K562 (cell line): Measurements from ENCODE around the gene RCC1. TPM values are rescaled to one million over a fixed set of nuclear protein-coding genes. Genes with fewer than 3 reads are reported as not detected.

ENCODE experiments used
- AFF4 ChIP-seq: sonication (generic); formaldehyde crosslinking; IDR thresholded peaks from 2 replicates; pipeline ENCODE4 v1.8.0; 2023; ENCODE audit warnings: mild to moderate bottlenecking, missing genetic modification reagents
- ATF1 ChIP-seq, 2 experiments: fragments of 450-650 bp in 1 of 2; IDR thresholded peaks; 2 replicates each; pipeline ENCODE4 v1.6.1; 2016; ENCODE audit warnings: missing compliant biosample characterization in 1 of 2, missing genetic modification characterization in 1 of 2
- CBX2 ChIP-seq: fragments of 200-600 bp; sonication (generic); IDR thresholded peaks from one replicate; pipeline ENCODE4 v1.6.1; 2012; ENCODE audit warnings: mild to moderate bottlenecking, low read length, inconsistent platforms; ENCODE audit not compliant: insufficient read depth, poor library complexity, severe bottlenecking
- ESRRA ChIP-seq: fragments of 450-650 bp; IDR thresholded peaks from 2 replicates; pipeline ENCODE4 v1.6.1; 2014; ENCODE audit warnings: low read depth, mild to moderate bottlenecking, moderate library complexity, borderline replicate concordance
- HOXB6 ChIP-seq: fragments of 250-450 bp; sonication (Bioruptor Pico); IDR thresholded peaks from 2 replicates; pipeline ENCODE4 v1.5.1; 2022; ENCODE audit warnings: mild to moderate bottlenecking, borderline replicate concordance
- KLF10 ChIP-seq: fragments of 250-450 bp; sonication (Bioruptor Pico); IDR thresholded peaks from 2 replicates; pipeline ENCODE4 v1.6.1; 2021; ENCODE audit warnings: matching md5 sums
- MEIS2 ChIP-seq: fragments of 450-650 bp; IDR thresholded peaks from 2 replicates; pipeline ENCODE4 v1.6.1; 2014; ENCODE audit warnings: mild to moderate bottlenecking; ENCODE audit not compliant: partially characterized antibody
- POU5F1 ChIP-seq: fragments of 150-350 bp; IDR thresholded peaks from 2 replicates; pipeline ENCODE4 v1.6.1; 2014; ENCODE audit warnings: borderline replicate concordance, low read length, low read depth, mild to moderate bottlenecking; ENCODE audit not compliant: partially characterized antibody
- SFPQ ChIP-seq: fragments of 200-400 bp; formaldehyde crosslinking; IDR thresholded peaks from 2 replicates; pipeline ENCODE4 v1.6.1; 2017; ENCODE audit warnings: mild to moderate bottlenecking, low read depth, low read length, moderate library complexity
- SIN3A ChIP-seq, 2 experiments: fragments of 150-350 bp in 1 of 2; IDR thresholded peaks; 2 replicates each; pipeline ENCODE4 v1.6.1; 2011 to 2016; ENCODE audit warnings: borderline replicate concordance in 2 of 2, low read depth in 2 of 2, low read length in 2 of 2, mild to moderate bottlenecking in 2 of 2, moderate library complexity in 2 of 2; ENCODE audit not compliant: control insufficient read depth in 1 of 2
- ZBTB11 ChIP-seq, 3 experiments: fragments of 200-800 bp in 1 of 3; fragments of 250-450 bp in 1 of 3; fragments of 450-650 bp in 1 of 3; sonication (Bioruptor Pico) in 1 of 3; sonication (Bioruptor generic) in 1 of 3; formaldehyde crosslinking in 1 of 3; IDR thresholded peaks; 2 replicates each; pipeline versions ENCODE4 v1.6.1 to v1.8.0; 2016 to 2022; ENCODE audit warnings: mild to moderate bottlenecking in 2 of 3, missing genetic modification characterization in 2 of 3, missing compliant biosample characterization in 1 of 3, moderate library complexity in 1 of 3
- ZBTB49 ChIP-seq: sonication (generic); formaldehyde crosslinking; IDR thresholded peaks from 2 replicates; pipeline ENCODE4 v1.8.0; 2022; ENCODE audit warnings: missing genetic modification reagents, mild to moderate bottlenecking, borderline replicate concordance
- ZNF212 ChIP-seq: fragments of 450-650 bp; formaldehyde crosslinking; IDR thresholded peaks from 2 replicates; pipeline ENCODE4 v1.4.0; 2020; ENCODE audit warnings: mild to moderate bottlenecking
- polyA plus RNA-seq, 8 experiments: library from polyadenylated mRNA; depleted of rRNA in 4 of 8; stranded (reverse) in 5 of 8; unstranded in 3 of 8; fragments of >200 nt; fragmentation: Nextera tagmentation in 2 of 8; fragmentation: Illumina TruSeq in 1 of 8; extraction: Ambion mirVana in 2 of 8; extraction: Trizol in 1 of 8; gene quantifications; 2 replicates each; pipeline versions ENCODE4 v1.2.1 to v1.2.3, GENCODE V29; 2011 to 2014; ENCODE audit warnings: inconsistent platforms in 1 of 8, missing spikeins in 1 of 8
- total RNA-seq, 7 experiments: library from RNA; depleted of rRNA in 6 of 7; stranded (reverse); fragments of >200 nt in 6 of 7; fragmentation: Illumina TruSeq in 2 of 7; extraction: Trizol in 2 of 7; gene quantifications; 2 replicates each; pipeline versions ENCODE4 v1.2.1 to v1.2.3, GENCODE V29; 2011 to 2021; ENCODE audit warnings: low replicate concordance in 1 of 7

RCC1 gene
- total and polyA plus RNA-seq, 9 of the 15 experiments (the other 6 are each of a cell fraction or from before 2014, with no cell fraction given) = 16.4 to 202 (median 107) TPM

GRCh38 chr1:28510273-28510969 is 4.6 kb downstream of the RCC1 start (continued):
- TF ChIP-seq HOXB6 (CRISPR knock-in tag) (no peak), AFF4 (CRISPR knock-in tag) (peak; percentile 98), SFPQ (no peak; the same call in 1 of the 2 replicates), ESRRA (no peak), ATF1 (CRISPR knock-in tag; IDR thresholded peaks at IDR 0.05) (no peak), ATF1 (tag; IDR thresholded peaks at IDR 0.05) (no peak), CBX2 (no peak), SIN3A (IDR thresholded peaks at IDR 0.05; ENCODE audit: borderline replicate concordance in 2 of 2, control insufficient read depth in 1 of 2, low read depth in 2 of 2, low read length in 2 of 2) (peak; percentile 80 to 93; a peak in 3 of 4 replicates), ZBTB49 (no peak), ZNF212 (CRISPR knock-in tag) (peak; percentile 90), MEIS2 (no peak), KLF10 (peak; percentile 65), ZBTB11 (CRISPR knock-in tag; IDR thresholded peaks at IDR 0.05) (0 out of 6 replicates have a peak, but pooled peaks of 1 of the 3 experiments have one; percentile 17), POU5F1 (no peak)
